ENCODE results near the gene MAD1L1. TPM values are rescaled to one million over a fixed set of nuclear protein-coding genes. Genes with fewer than 3 reads are reported as not detected.
"Not testable (repeated sequence)": the region's sequence is repeated elsewhere in the genome, so short reads cannot be mapped to it uniquely, and the experiment has no call there.

The MAD1L1 gene
- total RNA-seq, 1 experiment from 2014 or later, result 50.8 TPM

GRCh38 chr7:1972744-1973143 lies 260.0 kb downstream of the MAD1L1 start:
- no TSS peak for BruUV-seq (replicated peaks)
- TF ChIP-seq, protein P1, sequence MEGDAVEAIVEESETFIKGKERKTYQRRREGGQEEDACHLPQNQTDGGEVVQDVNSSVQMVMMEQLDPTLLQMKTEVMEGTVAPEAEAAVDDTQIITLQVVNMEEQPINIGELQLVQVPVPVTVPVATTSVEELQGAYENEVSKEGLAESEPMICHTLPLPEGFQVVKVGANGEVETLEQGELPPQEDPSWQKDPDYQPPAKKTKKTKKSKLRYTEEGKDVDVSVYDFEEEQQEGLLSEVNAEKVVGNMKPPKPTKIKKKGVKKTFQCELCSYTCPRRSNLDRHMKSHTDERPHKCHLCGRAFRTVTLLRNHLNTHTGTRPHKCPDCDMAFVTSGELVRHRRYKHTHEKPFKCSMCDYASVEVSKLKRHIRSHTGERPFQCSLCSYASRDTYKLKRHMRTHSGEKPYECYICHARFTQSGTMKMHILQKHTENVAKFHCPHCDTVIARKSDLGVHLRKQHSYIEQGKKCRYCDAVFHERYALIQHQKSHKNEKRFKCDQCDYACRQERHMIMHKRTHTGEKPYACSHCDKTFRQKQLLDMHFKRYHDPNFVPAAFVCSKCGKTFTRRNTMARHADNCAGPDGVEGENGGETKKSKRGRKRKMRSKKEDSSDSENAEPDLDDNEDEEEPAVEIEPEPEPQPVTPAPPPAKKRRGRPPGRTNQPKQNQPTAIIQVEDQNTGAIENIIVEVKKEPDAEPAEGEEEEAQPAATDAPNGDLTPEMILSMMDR (conservative IDR thresholded peaks at IDR 0.05), result no peak
- TF ChIP-seq EZH2 (IDR thresholded peaks at IDR 0.05; ENCODE audit: low read depth), result no peak
- Histone ChIP-seq H2AFZ (no peak overlapping the region), H3K27me3 (ENCODE audit: insufficient read depth, low read depth) (no peaks in the 10 kb centered on the region), H3K27ac (no peak overlapping the region), H3K4me2 (no peak overlapping the region), H3K9me2 (ENCODE audit: insufficient read depth) (no peaks in the 10 kb centered on the region), H3K4me3 (no peak overlapping the region), H3K79me2 (ENCODE audit: low read depth) (no peaks in the 10 kb centered on the region), H3F3A (ENCODE audit: insufficient read depth, low read depth) (peaks cover 7% of the 10 kb centered on the region; the same call in 1 of the 2 replicates), H4K20me1 (ENCODE audit: insufficient read depth) (no peaks in the 10 kb centered on the region; the same call in 1 of the 2 replicates), H3K9me3 (ENCODE audit: insufficient read depth, low read depth) (no peaks in the 10 kb centered on the region), H3K36me3 (ENCODE audit: low read depth) (no peaks in the 10 kb centered on the region), H3K4me1 (replicated peaks; ENCODE audit: insufficient read depth) (no peaks in the 10 kb centered on the region)
- DNase-seq, result no peak
- intact Hi-C loops (cut with micrococcal nuclease; ENCODE audit: unreplicated experiment), result no loop called here
- POLR2A ChIA-PET (ENCODE audit: unreplicated experiment), result no interaction called here
- CTCF ChIA-PET, result no interaction called here

- POLR2A ChIA-PET (ENCODE audit: unreplicated experiment), result no interaction called here
- no peaks in the 10 kb centered on the region; the same call in 1 of the 2 replicates for H4K20me1 ChIP-seq (ENCODE audit: insufficient read depth)
- H3K4me2 ChIP-seq, result no peak overlapping the region
- no peaks in the 10 kb centered on the region for H3K4me1 ChIP-seq (replicated peaks; ENCODE audit: insufficient read depth)
- H3K36me3 ChIP-seq (ENCODE audit: low read depth), result no peaks in the 10 kb centered on the region
- TF ChIP-seq, protein P1 (conservative IDR thresholded peaks at IDR 0.05), result no peak
- TF ChIP-seq EZH2 (IDR thresholded peaks at IDR 0.05; ENCODE audit: low read depth), result no peak
- no TSS peak for BruUV-seq (replicated peaks)
- peaks cover 7% of the 10 kb centered on the region; the same call in 1 of the 2 replicates for H3F3A ChIP-seq (ENCODE audit: insufficient read depth, low read depth)
- H3K27me3 ChIP-seq (ENCODE audit: insufficient read depth, low read depth), result no peaks in the 10 kb centered on the region
- H3K9me2 ChIP-seq (ENCODE audit: insufficient read depth), result no peaks in the 10 kb centered on the region
- no peaks in the 10 kb centered on the region for H3K9me3 ChIP-seq (ENCODE audit: insufficient read depth, low read depth)
- no peak for DNase-seq
- H3K4me3 ChIP-seq, result no peak overlapping the region
- no peak overlapping the region for H2AFZ ChIP-seq
- intact Hi-C loops (cut with micrococcal nuclease; ENCODE audit: unreplicated experiment), result no loop called here
- H3K79me2 ChIP-seq (ENCODE audit: low read depth), result no peaks in the 10 kb centered on the region
- CTCF ChIA-PET, result no interaction called here
- no peak overlapping the region for H3K27ac ChIP-seq
These were observed 260.6 kb downstream of the MAD1L1 start for GRCh38 chr7:1971946-1972654.

DNA sequence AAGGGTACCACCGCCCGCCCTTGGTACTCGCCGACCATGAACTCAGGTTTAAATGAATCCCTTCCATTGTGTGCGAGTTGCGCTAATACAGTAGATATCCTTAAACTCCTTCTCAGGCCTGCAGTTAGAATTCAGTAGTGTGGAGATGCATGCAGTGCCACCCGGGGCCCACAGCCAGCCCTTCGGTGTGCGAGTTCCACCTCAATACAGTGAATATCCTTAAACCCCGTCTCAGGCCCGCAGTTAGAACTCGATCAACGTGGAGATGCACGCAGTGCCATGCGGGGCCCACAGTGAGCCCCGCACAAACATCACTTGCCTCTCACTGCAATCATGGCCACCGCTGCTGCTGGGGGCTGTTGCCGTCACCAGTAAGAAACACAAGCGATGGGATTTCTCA lies 261.9 kb downstream of the MAD1L1 start:
- Histone ChIP-seq H3K4me1 (replicated peaks; ENCODE audit: insufficient read depth) (no peaks in the 10 kb centered on the region), H4K20me1 (ENCODE audit: insufficient read depth) (no peaks in the 10 kb centered on the region; the same call in 1 of the 2 replicates), H3K27ac (no peak overlapping the region), H2AFZ (no peak overlapping the region), H3K4me3 (no peak overlapping the region), H3K9me3 (ENCODE audit: insufficient read depth, low read depth) (no peaks in the 10 kb centered on the region), H3K27me3 (ENCODE audit: insufficient read depth, low read depth) (no peaks in the 10 kb centered on the region), H3K9me2 (ENCODE audit: insufficient read depth) (no peaks in the 10 kb centered on the region), H3K36me3 (ENCODE audit: low read depth) (no peaks in the 10 kb centered on the region), H3K79me2 (ENCODE audit: low read depth) (no peaks in the 10 kb centered on the region), H3K4me2 (no peak overlapping the region), H3F3A (ENCODE audit: insufficient read depth, low read depth) (peaks cover 7% of the 10 kb centered on the region; the same call in 1 of the 2 replicates)
- POLR2A ChIA-PET (ENCODE audit: unreplicated experiment), result no interaction called here
- DNase-seq, result no peak
- intact Hi-C loops (cut with micrococcal nuclease; ENCODE audit: unreplicated experiment), result no loop called here
- no peak for TF ChIP-seq EZH2 (IDR thresholded peaks at IDR 0.05; ENCODE audit: low read depth)
- TF ChIP-seq, protein P1 (conservative IDR thresholded peaks at IDR 0.05), result no peak
- CTCF ChIA-PET, result no interaction called here
- BruUV-seq (replicated peaks), result no TSS peak

DNA sequence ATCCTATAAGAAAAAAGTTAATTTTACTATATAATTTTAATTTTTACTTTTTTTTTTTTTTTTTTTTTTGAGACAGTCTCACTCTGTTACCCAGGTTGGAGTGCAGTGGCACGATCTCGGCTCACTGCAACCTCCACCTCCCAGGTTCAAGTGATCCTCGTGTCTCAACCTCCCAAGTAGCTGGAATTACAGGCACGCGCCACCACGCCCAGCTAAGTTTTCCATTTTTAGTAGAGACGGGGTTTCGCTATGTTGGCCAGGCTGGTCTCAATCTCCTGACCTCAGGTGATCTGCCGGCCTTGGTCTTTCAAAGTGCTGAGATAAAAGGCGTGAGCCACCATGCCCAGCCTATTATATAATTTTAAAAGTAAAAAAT lies 262.5 kb downstream of the MAD1L1 start:
- H3K9me2 ChIP-seq (ENCODE audit: insufficient read depth); H2AFZ ChIP-seq; H3K27ac ChIP-seq; H3F3A ChIP-seq (ENCODE audit: insufficient read depth, low read depth); H3K4me1 ChIP-seq (replicated peaks; ENCODE audit: insufficient read depth); CTCF ChIA-PET; BruUV-seq (replicated peaks); H3K79me2 ChIP-seq (ENCODE audit: low read depth); DNase-seq; H3K27me3 ChIP-seq (ENCODE audit: insufficient read depth, low read depth); H3K9me3 ChIP-seq (ENCODE audit: insufficient read depth, low read depth); intact Hi-C loops (cut with micrococcal nuclease; ENCODE audit: unreplicated experiment); H3K4me3 ChIP-seq; H3K36me3 ChIP-seq (ENCODE audit: low read depth); H3K4me2 ChIP-seq; H4K20me1 ChIP-seq (ENCODE audit: insufficient read depth): not testable (repeated sequence)
- POLR2A ChIA-PET (ENCODE audit: unreplicated experiment), result interaction anchor here (0.6 kb wide), 1 partner anchor 79 kb away, joined by 4 read pairs; no protein-coding TSS in a partner anchor

Measured in PC-9 (cell line).